ENCODE data around the gene MBD3. TPM values are rescaled to one million over a fixed set of nuclear protein-coding genes. Genes with fewer than 3 reads are reported as not detected.

The MBD3 gene
- total RNA-seq, 2 experiments from 2014 or later = 34.3 to 35.2 TPM

DNA sequence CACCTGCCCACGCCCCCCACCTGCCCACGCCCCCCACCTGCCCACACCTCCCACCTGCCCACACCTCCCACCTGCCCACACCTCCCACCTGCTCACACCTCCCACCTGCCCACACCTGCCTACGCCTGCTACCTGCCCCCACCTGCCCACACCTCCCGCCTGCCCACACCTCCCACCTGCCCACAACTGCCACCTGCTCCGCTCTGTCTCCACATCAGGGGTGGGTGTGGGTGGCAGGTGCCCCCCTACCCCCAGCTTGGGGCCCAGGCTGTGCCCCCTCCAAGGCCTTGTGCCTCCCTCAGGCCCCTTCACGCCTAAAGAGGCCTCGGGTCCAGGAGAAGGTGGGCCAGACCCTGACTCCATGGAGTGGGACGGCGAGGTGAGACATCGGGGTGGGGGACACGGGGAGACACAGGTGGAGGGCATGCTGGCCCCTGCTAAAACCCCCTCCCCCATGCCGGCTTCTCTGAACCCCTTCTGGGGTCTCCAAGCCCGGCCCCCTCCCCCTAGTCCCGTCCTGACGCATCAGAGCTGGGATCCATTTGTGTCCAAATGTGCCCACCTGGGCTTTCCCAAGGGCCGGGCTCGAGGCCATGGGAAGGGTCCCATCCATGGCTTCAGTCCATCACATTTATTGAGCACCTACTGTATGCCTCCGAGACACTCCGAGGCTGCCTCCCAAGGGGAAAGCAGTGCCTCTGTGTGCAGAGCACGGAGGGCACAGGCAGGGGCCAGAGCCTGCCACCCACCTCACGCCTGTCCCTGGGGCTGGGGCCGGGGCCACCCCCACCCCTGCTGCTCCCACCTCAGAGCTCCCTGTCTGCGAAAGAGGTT is 63.9 kb downstream of the MBD3 start:
- TF ChIP-seq, protein P1, sequence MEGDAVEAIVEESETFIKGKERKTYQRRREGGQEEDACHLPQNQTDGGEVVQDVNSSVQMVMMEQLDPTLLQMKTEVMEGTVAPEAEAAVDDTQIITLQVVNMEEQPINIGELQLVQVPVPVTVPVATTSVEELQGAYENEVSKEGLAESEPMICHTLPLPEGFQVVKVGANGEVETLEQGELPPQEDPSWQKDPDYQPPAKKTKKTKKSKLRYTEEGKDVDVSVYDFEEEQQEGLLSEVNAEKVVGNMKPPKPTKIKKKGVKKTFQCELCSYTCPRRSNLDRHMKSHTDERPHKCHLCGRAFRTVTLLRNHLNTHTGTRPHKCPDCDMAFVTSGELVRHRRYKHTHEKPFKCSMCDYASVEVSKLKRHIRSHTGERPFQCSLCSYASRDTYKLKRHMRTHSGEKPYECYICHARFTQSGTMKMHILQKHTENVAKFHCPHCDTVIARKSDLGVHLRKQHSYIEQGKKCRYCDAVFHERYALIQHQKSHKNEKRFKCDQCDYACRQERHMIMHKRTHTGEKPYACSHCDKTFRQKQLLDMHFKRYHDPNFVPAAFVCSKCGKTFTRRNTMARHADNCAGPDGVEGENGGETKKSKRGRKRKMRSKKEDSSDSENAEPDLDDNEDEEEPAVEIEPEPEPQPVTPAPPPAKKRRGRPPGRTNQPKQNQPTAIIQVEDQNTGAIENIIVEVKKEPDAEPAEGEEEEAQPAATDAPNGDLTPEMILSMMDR (IDR thresholded peaks at IDR 0.05) = no peak
- H3K36me3 ChIP-seq (ENCODE audit: insufficient read depth, low read length) = no peaks in the 10 kb centered on the region
- Mint-ChIP-seq H3K9me3 (no peaks in the 10 kb centered on the region), H3K4me3 (no peak overlapping the region), H3K27ac (no peak overlapping the region), H3K27me3 (peaks cover 54% of the 10 kb centered on the region), H3K36me3 (ENCODE audit: low read depth) (no peaks in the 10 kb centered on the region), H3K4me1 (ENCODE audit: low read depth) (peaks cover 8% of the 10 kb centered on the region)
- H3K4me1 ChIP-seq (ENCODE audit: insufficient read depth, low read length) = no peaks in the 10 kb centered on the region
- no peak overlapping the region for H3K4me3 ChIP-seq (ENCODE audit: low read length)
- intact Hi-C loops (cut with DNase I, micrococcal nuclease) = no loop called here
- CTCF ChIA-PET = no interaction called here
- DNase-seq = no peak
- POLR2A ChIA-PET = no interaction called here
- ATAC-seq (ENCODE audit: poor library complexity) = no peak
- H3K27ac ChIP-seq (ENCODE audit: low read depth in 1 of 2, low read length in 2 of 2) = no peak overlapping the region
- H3K27me3 ChIP-seq (ENCODE audit: control insufficient read depth in 1 of 2, insufficient read depth in 2 of 2, low read length in 2 of 2) = peaks cover 32% of the 10 kb centered on the region in 2 experiments
- H3K9me3 ChIP-seq (ENCODE audit: control insufficient read depth in 1 of 2, insufficient read depth in 1 of 2, low read length in 2 of 2) = peaks cover 0 to 21% of the 10 kb centered on the region in 2 experiments

DNA sequence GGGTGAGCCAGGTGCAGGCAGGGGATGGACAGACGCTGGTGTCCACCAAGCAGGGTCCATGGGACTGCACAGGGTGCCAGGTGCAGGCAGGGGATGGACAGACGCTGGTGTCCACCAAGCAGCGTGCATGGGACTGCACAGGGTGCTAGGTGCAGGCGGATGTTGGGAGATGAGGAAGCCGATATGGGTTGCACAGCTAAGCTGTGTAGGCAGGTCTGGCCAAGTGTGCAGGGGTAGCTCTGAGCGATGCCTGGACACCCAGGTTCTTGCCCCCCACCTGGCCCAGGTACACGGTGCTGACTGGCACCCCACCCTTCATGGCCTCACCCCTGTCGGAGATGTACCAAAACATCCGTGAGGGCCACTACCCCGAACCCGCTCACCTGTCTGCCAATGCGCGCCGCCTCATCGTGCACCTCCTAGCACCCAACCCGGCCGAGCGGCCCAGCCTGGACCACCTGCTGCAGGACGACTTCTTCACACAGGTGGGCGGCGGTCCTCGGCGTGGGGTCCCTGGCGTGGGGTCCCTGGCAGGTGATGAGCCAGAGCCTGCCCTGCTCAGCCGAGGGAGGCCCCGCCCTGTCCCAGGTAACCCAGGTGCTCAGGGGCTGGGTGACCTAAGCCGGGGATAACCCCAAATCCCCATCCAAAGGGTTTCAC is 64.9 kb downstream of the MBD3 start:
- intact Hi-C loops (cut with DNase I, micrococcal nuclease) = no loop called here
- H3K27me3 Mint-ChIP-seq = peaks cover 55% of the 10 kb centered on the region
- DNase-seq (no peak), ATAC-seq (ENCODE audit: poor library complexity) (no peak)
- H3K9me3 Mint-ChIP-seq = no peaks in the 10 kb centered on the region
- ChIA-PET CTCF (no interaction called here), POLR2A (no interaction called here)
- Histone ChIP-seq H3K36me3 (ENCODE audit: insufficient read depth, low read length) (no peaks in the 10 kb centered on the region), H3K27me3 (ENCODE audit: control insufficient read depth in 1 of 2, insufficient read depth in 2 of 2, low read length in 2 of 2) (peaks cover 34 to 41% of the 10 kb centered on the region in 2 experiments), H3K4me3 (ENCODE audit: low read length) (no peak overlapping the region), H3K27ac (ENCODE audit: low read depth in 1 of 2, low read length in 2 of 2) (no peak overlapping the region), H3K9me3 (ENCODE audit: control insufficient read depth in 1 of 2, insufficient read depth in 1 of 2, low read length in 2 of 2) (peaks cover 0 to 27% of the 10 kb centered on the region in 2 experiments), H3K4me1 (ENCODE audit: insufficient read depth, low read length) (no peaks in the 10 kb centered on the region)
- H3K27ac Mint-ChIP-seq = no peak overlapping the region
- no peaks in the 10 kb centered on the region for H3K36me3 Mint-ChIP-seq (ENCODE audit: low read depth)
- H3K4me3 Mint-ChIP-seq = no peak overlapping the region
- peaks cover 8% of the 10 kb centered on the region for H3K4me1 Mint-ChIP-seq (ENCODE audit: low read depth)
- TF ChIP-seq, protein P1 (IDR thresholded peaks at IDR 0.05) = no peak

DNA sequence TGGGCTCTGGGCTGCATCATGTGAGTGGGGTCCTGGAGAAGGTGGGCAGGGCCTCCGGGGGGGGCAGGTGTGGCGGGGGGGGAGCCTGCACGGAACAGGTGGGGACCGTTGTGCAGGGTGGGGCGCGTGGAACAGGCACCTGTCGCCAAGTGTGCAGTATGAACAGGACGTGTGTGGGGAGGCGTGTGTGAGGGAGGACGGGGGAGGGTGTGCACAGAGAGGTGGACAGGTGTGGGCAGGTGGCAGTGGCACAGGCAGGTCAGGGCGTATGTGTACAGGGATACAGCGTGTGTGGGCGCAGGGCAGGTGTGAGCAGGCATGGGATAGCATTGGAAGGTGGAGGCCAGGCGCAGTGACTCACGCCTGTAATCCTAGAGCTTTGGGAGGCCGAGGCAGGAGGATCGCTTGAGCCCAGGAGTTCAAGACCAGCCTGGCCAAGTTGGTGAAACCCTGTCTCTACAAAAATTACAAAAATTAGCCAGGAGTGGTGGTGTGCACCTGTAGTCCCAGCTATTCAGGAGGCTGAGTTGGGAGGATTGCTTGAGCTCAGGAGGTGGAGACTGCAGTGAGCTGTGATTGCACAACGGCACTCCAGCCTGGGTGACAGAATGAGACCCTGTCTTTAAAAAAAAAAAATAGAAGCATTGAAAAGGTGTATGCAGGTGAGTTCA is 65.6 kb downstream of the MBD3 start:
- H3K27me3 ChIP-seq (ENCODE audit: control insufficient read depth in 1 of 2, insufficient read depth in 2 of 2, low read length in 2 of 2) = peaks cover 36 to 41% of the 10 kb centered on the region in 2 experiments
- TF ChIP-seq, protein P1 (IDR thresholded peaks at IDR 0.05) = no peak
- H3K36me3 Mint-ChIP-seq (ENCODE audit: low read depth) = no peaks in the 10 kb centered on the region
- intact Hi-C loops (cut with DNase I, micrococcal nuclease) = no loop called here
- H3K4me1 ChIP-seq (ENCODE audit: insufficient read depth, low read length) = no peaks in the 10 kb centered on the region
- POLR2A ChIA-PET = no interaction called here
- DNase-seq (no peak), ATAC-seq (ENCODE audit: poor library complexity) (no peak)
- CTCF ChIA-PET = no interaction called here
- H3K27me3 Mint-ChIP-seq = peaks cover 54% of the 10 kb centered on the region
- H3K9me3 ChIP-seq (ENCODE audit: control insufficient read depth in 1 of 2, insufficient read depth in 1 of 2, low read length in 2 of 2) = peaks cover 0 to 29% of the 10 kb centered on the region in 2 experiments
- no peak overlapping the region for H3K27ac ChIP-seq (ENCODE audit: low read depth in 1 of 2, low read length in 2 of 2)
- H3K27ac Mint-ChIP-seq = no peak overlapping the region
- H3K4me1 Mint-ChIP-seq (ENCODE audit: low read depth) = peaks cover 8% of the 10 kb centered on the region
- H3K4me3 ChIP-seq (ENCODE audit: low read length) = no peak overlapping the region
- H3K4me3 Mint-ChIP-seq = no peak overlapping the region
- H3K9me3 Mint-ChIP-seq = no peaks in the 10 kb centered on the region
- H3K36me3 ChIP-seq (ENCODE audit: insufficient read depth, low read length) = no peaks in the 10 kb centered on the region
